OCI-LY1 (cell line): ENCODE measurements around the gene ADAMTS9.

ENCODE experiments used
- EZH2 ChIP-seq: fragments of 200-600 bp; sonication (generic), shearing (Covaris generic); IDR thresholded peaks from 2 replicates; pipeline ENCODE4 v1.8.0; 2017; ENCODE audit warnings: borderline replicate concordance, mixed run types, mild to moderate bottlenecking, antibody characterized with exemption, low read length, moderate library complexity, mixed read lengths
- TF ChIP-seq, protein P1 (sequence below): fragments of 200-600 bp; sonication (generic), shearing (Covaris generic); IDR thresholded peaks from 2 replicates; pipeline ENCODE4 v1.5.1; 2017; ENCODE audit warnings: mild to moderate bottlenecking, antibody characterized with exemption, low read length, moderate library complexity, mixed read lengths

DNA sequence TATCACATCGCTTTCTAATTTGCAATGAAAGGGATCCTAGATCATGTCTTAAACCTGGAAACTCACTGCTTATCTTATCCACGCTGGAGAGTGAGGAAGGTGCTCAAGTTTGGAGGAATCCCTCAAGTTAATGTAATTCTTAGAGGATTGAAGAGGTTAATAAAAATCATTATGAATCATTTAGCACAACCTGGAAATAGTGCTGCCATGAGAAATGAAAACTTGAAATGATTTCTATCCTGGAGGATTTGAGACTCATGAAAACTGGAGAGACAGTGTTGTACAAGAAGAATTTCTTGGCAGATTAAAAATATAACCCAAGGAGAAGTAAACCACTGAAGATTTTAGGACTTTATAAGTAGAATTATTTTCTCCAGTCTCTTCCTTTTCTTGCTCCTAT is 125.9 kb downstream of the ADAMTS9 start:
- TF ChIP-seq, protein P1, sequence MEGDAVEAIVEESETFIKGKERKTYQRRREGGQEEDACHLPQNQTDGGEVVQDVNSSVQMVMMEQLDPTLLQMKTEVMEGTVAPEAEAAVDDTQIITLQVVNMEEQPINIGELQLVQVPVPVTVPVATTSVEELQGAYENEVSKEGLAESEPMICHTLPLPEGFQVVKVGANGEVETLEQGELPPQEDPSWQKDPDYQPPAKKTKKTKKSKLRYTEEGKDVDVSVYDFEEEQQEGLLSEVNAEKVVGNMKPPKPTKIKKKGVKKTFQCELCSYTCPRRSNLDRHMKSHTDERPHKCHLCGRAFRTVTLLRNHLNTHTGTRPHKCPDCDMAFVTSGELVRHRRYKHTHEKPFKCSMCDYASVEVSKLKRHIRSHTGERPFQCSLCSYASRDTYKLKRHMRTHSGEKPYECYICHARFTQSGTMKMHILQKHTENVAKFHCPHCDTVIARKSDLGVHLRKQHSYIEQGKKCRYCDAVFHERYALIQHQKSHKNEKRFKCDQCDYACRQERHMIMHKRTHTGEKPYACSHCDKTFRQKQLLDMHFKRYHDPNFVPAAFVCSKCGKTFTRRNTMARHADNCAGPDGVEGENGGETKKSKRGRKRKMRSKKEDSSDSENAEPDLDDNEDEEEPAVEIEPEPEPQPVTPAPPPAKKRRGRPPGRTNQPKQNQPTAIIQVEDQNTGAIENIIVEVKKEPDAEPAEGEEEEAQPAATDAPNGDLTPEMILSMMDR: no peak
- TF ChIP-seq EZH2: no peak
